Activated CD4-positive, alpha-beta T cell treated with anti-CD3 and anti-CD28 coated beads for 4 hours (primary cell): Measurements from ENCODE around the gene HPSE2.

ENCODE experiments used
- DNase-seq, 2 donors: peaks; one replicate each; pipeline ENCODE4 v3.0.0-alpha.2; 2020

HPSE2 gene

DNA sequence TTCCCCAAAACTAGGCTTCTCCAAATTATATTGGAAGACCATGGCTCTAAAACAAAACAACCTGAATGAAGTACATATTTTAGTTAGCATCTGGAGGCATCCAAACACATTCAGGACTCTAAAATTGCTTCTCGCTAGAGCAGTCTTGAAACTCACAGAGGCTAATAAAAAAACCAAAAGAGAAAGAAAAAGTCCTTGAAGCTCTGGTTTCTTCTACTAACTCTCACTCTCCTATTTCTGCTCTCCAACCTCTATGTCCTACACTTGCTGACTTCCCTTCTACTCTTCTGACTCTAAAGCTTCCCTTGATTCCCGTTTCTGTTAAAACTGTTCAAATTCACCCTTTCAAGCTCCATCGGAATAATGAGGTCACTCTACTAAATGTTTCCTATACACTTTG lies 418.3 kb downstream of the HPSE2 start:
- no peak for DNase-seq

GRCh38 chr10:98815039-98815885 lies 420.4 kb downstream of the HPSE2 start:
- no peak for DNase-seq

GRCh38 chr10:98814470-98814869 lies 421.2 kb downstream of the HPSE2 start:
- DNase-seq: no peak

GRCh38 chr10:98808282-98808892 lies 427.3 kb downstream of the HPSE2 start:
- no peak for DNase-seq

- DNase-seq: no peak
Observed at GRCh38 chr10:98800263-98800662, 435.4 kb downstream of the HPSE2 start.

DNA sequence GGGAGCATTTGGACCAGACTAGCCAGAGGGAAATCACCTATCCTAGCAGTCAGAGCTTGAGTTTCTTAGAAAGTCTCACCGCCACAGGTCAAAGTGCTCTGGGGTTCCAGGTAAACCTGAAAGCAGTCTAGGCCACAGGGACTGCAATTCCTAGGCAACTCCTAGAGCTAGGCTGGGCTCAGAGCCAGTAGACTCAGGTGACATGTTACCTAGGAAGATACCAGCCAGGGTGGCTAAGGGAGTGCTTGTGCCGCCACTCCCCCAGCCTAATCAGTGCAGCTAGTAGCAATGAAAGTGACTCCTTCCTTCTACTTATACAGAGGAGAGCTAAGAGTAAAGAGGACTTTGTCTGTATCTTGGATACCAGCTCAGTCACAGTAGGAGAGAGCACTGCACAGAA lies 440.2 kb downstream of the HPSE2 start:
- no peak for DNase-seq

DNA sequence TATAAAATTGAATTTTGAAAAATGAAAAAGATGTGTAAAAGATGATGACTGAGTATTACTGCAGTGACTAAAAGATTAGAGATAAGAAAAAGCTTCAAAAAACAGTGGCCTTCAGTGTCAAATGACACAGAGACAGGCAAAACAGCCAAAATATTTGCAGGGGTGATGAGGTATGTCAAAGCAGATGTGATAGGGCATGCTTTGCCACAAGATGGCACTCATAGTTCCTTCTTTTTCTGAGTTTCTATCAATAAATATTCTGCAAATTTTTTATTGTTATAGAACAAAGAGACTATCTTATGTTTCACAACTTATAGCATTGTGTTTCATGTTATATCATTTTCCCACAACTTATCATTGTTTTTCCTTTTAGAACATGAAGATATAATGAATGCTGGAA lies 444.8 kb downstream of the HPSE2 start:
- no peak for DNase-seq

GRCh38 chr10:98778277-98778759 lies 457.3 kb downstream of the HPSE2 start:
- DNase-seq: no peak

GRCh38 chr10:98758463-98758862 lies 477.2 kb downstream of the HPSE2 start:
- DNase-seq: no peak

- DNase-seq: no peak
Observed at GRCh38 chr10:98748298-98748697, 487.4 kb downstream of the HPSE2 start.

- DNase-seq: no peak
Observed at GRCh38 chr10:98745645-98746044, 490.0 kb downstream of the HPSE2 start.

DNA sequence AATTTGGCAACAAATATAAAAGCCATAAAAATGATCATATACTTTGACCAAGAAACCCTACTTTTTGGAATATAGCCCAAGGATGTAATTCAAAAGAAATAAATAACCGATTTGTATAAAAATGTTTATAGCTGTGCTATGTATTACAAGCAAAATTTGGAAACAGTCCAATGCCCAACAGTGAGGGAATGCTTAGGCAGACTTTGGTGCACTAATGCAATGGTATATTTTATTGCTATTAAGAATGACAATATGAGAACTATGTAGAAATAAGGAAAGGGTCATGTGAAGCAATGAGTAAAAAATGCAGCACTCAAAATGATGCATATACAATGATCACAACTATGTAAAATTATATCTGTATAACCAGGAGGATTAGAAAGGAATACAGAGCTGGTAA lies 515.1 kb downstream of the HPSE2 start:
- DNase-seq: no peak

DNA sequence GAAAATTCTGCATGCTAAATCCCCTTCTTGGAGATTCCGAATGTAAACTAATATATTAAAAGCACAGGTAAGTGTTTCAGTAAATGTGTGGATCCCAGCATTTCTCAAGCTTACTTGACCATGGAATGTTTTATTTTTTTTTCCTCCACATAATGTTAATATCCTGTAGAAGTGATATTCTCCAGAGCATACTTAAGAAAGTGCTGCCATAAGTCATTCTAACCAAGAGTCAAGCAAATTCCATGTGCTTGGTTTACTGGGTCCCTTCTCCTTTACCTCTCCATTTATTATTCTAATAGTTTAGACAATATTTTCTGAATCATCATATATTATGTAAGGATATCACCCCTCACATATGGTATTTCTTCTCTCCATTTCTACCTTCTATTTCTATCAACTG lies 522.1 kb downstream of the HPSE2 start:
- no peak for DNase-seq

- no peak for DNase-seq
Observed at GRCh38 chr10:98696516-98696915, 539.1 kb downstream of the HPSE2 start.

- DNase-seq: no peak
Observed at GRCh38 chr10:98694883-98695282, 540.8 kb downstream of the HPSE2 start.

- DNase-seq: no peak
Observed at GRCh38 chr10:98694014-98694413, 541.6 kb downstream of the HPSE2 start.

DNA sequence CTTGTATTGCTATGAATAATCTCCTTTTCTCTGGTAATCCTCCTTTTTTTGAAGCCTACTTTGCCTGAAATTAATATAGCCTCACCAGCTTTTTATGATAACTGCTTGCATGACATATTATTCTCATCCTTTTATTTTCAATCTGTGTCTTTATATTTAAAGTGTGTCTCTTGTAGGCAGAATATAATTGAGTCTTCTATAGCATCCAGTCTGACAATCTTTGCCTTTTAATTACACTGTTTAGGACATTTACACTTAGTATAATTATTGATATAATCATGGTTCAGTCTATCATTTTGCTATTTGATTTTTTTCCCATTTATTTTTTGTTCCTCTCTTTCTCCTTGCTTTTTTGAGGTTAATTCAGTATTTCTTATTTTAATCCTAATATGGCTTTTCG lies 548.0 kb downstream of the HPSE2 start:
- DNase-seq: no peak

DNA sequence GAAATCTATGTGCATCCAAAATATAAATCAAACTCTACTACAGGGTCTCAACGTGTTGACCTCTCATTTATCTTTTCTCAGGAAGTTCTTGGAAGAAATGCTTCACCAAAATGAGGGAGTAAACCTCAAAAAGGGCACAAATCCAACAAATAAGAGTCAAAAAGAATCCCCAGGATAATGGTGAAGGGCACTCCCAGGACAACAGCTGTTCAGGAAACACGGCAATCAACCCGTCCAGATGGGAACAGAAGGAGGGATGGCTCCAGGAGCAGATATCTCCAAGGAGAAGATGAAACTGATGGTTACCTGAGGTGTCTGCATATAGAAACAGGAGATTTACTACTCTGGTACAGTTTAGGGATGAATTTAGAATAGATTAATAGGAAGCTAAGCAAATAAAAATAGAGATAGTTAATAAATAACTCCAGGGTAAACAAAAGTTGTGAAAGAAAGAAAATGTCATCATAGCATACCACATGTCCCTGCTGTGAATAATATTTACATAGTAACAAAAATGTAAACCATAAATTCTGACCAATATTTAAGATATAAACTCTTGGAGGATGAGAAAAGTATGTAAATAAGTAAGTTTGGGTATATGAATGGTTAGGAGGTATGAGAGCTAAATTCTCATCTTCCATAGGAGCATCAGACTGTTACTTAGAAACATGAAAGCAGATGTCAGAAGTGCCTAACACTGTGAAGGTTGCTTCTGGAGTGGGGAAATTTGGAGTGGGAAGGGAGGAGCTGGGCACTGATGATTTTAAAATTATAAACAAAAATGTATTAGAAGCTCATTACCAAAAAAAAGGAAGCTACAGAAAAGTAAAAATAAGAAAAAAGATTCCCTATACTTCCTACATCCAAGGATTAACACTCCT lies 551.4 kb downstream of the HPSE2 start:
- DNase-seq: no peak

DNA sequence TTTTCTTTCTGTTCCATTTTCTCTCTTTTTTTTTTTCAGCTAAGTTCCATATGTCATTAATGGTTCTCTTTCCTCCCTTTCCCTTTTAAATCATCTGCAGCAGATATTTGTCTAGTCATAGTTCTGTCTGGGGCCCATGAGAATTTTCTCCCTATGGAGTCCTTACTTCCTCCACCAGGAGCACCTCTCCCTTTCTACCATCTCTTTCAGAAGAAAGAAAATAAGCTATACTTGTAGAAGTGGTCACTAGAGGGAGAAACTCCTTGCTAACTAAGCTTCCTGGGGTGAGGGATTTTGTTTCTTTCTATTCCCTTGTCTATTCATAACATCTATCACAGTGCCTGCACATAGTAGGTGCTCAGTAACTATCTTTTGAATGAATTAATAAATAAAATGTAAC lies 558.8 kb downstream of the HPSE2 start:
- no peak for DNase-seq

DNA sequence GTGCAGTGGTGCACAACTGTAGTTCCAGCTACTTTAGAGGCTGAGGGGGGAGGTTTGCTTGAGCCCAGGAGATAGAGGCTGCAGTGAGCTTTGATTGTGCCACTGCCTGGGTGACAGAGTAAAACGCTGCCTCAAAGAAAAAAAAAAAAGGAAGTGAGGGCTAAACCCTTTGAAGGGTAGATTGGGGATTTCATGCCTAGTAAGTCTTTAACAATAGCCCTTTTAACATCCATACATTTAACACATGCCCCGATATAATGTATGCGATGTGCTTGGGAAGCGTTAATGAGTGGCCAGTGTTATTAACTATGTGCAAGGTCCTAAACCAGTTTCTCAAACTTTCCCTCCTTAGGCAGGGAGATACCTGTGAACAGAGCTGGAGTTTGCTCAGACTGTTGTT lies 559.8 kb downstream of the HPSE2 start:
- no peak for DNase-seq

DNA sequence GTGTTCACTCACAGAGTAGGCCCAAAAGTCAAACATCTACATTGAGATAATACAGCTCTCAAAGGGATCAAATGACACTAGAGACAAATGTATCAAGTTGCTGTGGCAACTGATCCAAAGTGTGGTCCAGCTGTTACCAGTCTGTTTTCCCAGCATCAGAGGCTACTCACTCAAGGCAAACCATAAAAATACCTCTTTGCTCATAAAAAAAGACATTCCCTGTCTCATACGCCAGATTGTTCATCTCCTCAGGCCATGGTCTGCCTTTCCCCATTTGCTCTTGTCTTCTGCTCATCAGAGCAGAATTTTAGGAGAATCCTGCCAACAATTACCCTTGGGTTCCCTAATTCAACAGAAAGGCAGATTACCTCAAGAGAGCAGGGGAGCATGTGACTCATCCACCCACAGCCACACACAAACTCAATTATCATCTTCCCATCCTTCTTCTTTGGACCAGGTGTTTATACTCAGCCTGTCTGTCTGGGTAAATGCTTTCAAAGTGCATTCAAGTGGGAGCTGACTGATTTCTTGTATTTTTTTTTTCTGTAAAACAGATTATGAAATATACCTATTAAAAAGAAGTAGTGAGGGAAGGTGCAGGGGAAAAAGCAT lies 562.4 kb downstream of the HPSE2 start:
- no peak for DNase-seq

DNA sequence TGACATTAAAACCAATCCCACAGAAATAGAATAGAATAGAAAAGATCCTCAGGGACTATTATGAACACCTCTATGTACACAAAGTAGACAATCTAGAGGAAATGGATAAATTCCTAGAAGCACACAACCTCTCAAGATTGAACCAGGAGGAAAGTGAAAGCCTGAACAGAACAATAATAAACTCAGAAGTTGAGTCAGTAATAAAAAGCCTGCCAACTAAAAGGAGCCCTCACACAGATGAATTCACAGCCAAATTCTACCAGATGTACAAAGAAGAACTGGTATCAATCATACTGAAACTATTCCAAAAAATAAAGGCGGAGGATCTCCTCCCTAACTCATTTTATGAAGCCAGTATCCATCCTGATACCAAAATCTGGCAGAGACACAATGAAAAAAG lies 568.6 kb downstream of the HPSE2 start:
- no peak for DNase-seq

GRCh38 chr10:98666276-98666675 lies 569.4 kb downstream of the HPSE2 start:
- DNase-seq: no peak
